ENCODE data around the gene NAALADL2. TPM values are rescaled to one million over a fixed set of nuclear protein-coding genes. Genes with fewer than 3 reads are reported as not detected.
A peak's percentile ranks its signal among the peaks of the same experiment; 100 is the strongest.

The NAALADL2 gene
- total RNA-seq, 2 donors from 2014 or later = 6.2 to 14.5 TPM

GRCh38 chr3:174862101-174862500 is 3.0 kb downstream of the NAALADL2 start:
- 37 to 54% methylated on average over 3 of the region's 3 CpGs for WGBS, 2 donors
- H3K27ac ChIP-seq = no peak overlapping the region
- no peaks in the 10 kb centered on the region for H3K9me3 ChIP-seq
- DNase-seq = no peak
- H3K27me3 ChIP-seq = no peaks in the 10 kb centered on the region
- intact Hi-C loops (cut with DNase I) = no loop called here
- TF ChIP-seq POLR2A (IDR thresholded peaks at IDR 0.05) (no peak), CTCF (IDR thresholded peaks at IDR 0.05) (peak in 3 of 7 experiments; percentile 22 to 30 (median 27))
- no peaks in the 10 kb centered on the region for H3K4me1 ChIP-seq
- ATAC-seq = peak; percentile 45
- H3K36me3 ChIP-seq (replicated peaks in 1 of 2; ENCODE audit: insufficient read depth in 1 of 2, low read depth in 2 of 2) = no peaks in the 10 kb centered on the region
- H3K4me3 ChIP-seq = no peak overlapping the region

GRCh38 chr3:174862666-174863065 is 3.5 kb downstream of the NAALADL2 start:
- WGBS, 2 donors = 49 to 59% methylated on average over 3 of the region's 3 CpGs
- no peak for DNase-seq
- no peaks in the 10 kb centered on the region for H3K9me3 ChIP-seq
- no peaks in the 10 kb centered on the region for H3K27me3 ChIP-seq
- H3K4me1 ChIP-seq = no peaks in the 10 kb centered on the region
- TF ChIP-seq POLR2A (IDR thresholded peaks at IDR 0.05) = no peak
- no peak for TF ChIP-seq CTCF (IDR thresholded peaks at IDR 0.05)
- H3K4me3 ChIP-seq = no peak overlapping the region
- no peak for ATAC-seq
- peak overlapping the region in 1 of 4 donors; percentile 1 for H3K27ac ChIP-seq
- H3K36me3 ChIP-seq (replicated peaks in 1 of 2; ENCODE audit: insufficient read depth in 1 of 2, low read depth in 2 of 2) = no peaks in the 10 kb centered on the region
- intact Hi-C loops (cut with DNase I) = no loop called here

GRCh38 chr3:174863488-174863887 is 4.4 kb downstream of the NAALADL2 start:
- Histone ChIP-seq H3K9me3 (no peaks in the 10 kb centered on the region), H3K36me3 (replicated peaks in 1 of 2; ENCODE audit: insufficient read depth in 1 of 2, low read depth in 2 of 2) (no peaks in the 10 kb centered on the region), H3K4me3 (no peak overlapping the region), H3K27ac (no peak overlapping the region), H3K4me1 (no peaks in the 10 kb centered on the region), H3K27me3 (no peaks in the 10 kb centered on the region)
- intact Hi-C loops (cut with DNase I) = no loop called here
- ATAC-seq (no peak), DNase-seq (no peak)
- TF ChIP-seq POLR2A (IDR thresholded peaks at IDR 0.05) = no peak

- H3K36me3 ChIP-seq (replicated peaks in 1 of 2; ENCODE audit: insufficient read depth in 1 of 2, low read depth in 2 of 2) = no peaks in the 10 kb centered on the region
- intact Hi-C loops (cut with DNase I) = no loop called here
- 72 to 83% methylated on average over 7 of the region's 7 CpGs for WGBS, 2 donors
- no peak overlapping the region for H3K4me3 ChIP-seq
- ATAC-seq = no peak
- no peaks in the 10 kb centered on the region for H3K4me1 ChIP-seq
- no peaks in the 10 kb centered on the region for H3K27me3 ChIP-seq
- no peak for TF ChIP-seq CTCF (IDR thresholded peaks at IDR 0.05)
- TF ChIP-seq POLR2A (IDR thresholded peaks at IDR 0.05) = no peak
- H3K9me3 ChIP-seq = no peaks in the 10 kb centered on the region
- no peak overlapping the region for H3K27ac ChIP-seq
- no peak for DNase-seq
Observed at GRCh38 chr3:174869448-174869847, 10.3 kb downstream of the NAALADL2 start.

GRCh38 chr3:174873832-174874657 is 14.9 kb downstream of the NAALADL2 start:
- TF ChIP-seq CTCF (IDR thresholded peaks at IDR 0.05) (no peak), POLR2A (IDR thresholded peaks at IDR 0.05) (no peak)
- WGBS, 2 donors = 50 to 51% methylated on average over 3 of the region's 3 CpGs
- Histone ChIP-seq H3K36me3 (replicated peaks in 1 of 2; ENCODE audit: insufficient read depth in 1 of 2, low read depth in 2 of 2) (no peaks in the 10 kb centered on the region), H3K27me3 (no peaks in the 10 kb centered on the region), H3K9me3 (no peaks in the 10 kb centered on the region), H3K27ac (no peak overlapping the region), H3K4me1 (no peaks in the 10 kb centered on the region), H3K4me3 (no peak overlapping the region)
- no peak for DNase-seq
- intact Hi-C loops (cut with DNase I) = no loop called here
- no peak for ATAC-seq

All from body of pancreas (tissue), 4 donors.